DND-41 (cell line): Measurements from ENCODE around the gene KATNAL2.

Source experiments
- ATAC-seq: fragments of 200-7000 bp; cut with Tn5 transposase; 3 replicates; pipeline ENCODE4 v1.9.1; 2021; ENCODE audit warnings: low read depth; ENCODE audit not compliant: insufficient read depth
- DNase-seq: peaks from one replicate; pipeline ENCODE4 v3.0.0-alpha.2; 2020
- H2AFZ ChIP-seq: 2 replicates; pipeline ENCODE4 v1.6.0; 2012; ENCODE audit warnings: low read depth, low read length
- H3K27ac ChIP-seq: 2 replicates; pipeline ENCODE4 v1.5.1; 2012; ENCODE audit warnings: low read length, inconsistent platforms
- H3K27me3 ChIP-seq: fragments of 200-600 bp; sonication (generic); 2 replicates; pipeline ENCODE4 v1.6.0; 2012; ENCODE audit warnings: low read length, mild to moderate bottlenecking, inconsistent platforms; ENCODE audit not compliant: insufficient read depth, poor library complexity
- H3K36me3 ChIP-seq: 2 replicates; pipeline ENCODE4 v1.5.1; 2012; ENCODE audit warnings: low read length, inconsistent platforms; ENCODE audit not compliant: insufficient read depth
- H3K4me1 ChIP-seq: 2 replicates; pipeline ENCODE4 v1.5.1; 2012; ENCODE audit warnings: mild to moderate bottlenecking, low read length; ENCODE audit not compliant: insufficient read depth
- H3K4me2 ChIP-seq: 2 replicates; pipeline ENCODE4 v1.6.0; 2012; ENCODE audit warnings: mild to moderate bottlenecking, moderate library complexity, low read length, inconsistent platforms; ENCODE audit not compliant: insufficient read depth
- H3K4me3 ChIP-seq, 2 experiments: fragments of 200-600 bp in 1 of 2; shearing (Covaris generic) in 1 of 2; 2 replicates each; pipeline ENCODE4 v1.5.1; 2012 to 2016; ENCODE audit warnings: inconsistent platforms in 2 of 2, low read length in 2 of 2, mild to moderate bottlenecking in 2 of 2, low read depth in 1 of 2, moderate library complexity in 1 of 2
- H3K79me2 ChIP-seq: 2 replicates; pipeline ENCODE4 v1.6.0; 2012; ENCODE audit warnings: low read length, inconsistent platforms; ENCODE audit not compliant: insufficient read depth
- H3K9ac ChIP-seq: 2 replicates; pipeline ENCODE4 v1.6.0; 2012; ENCODE audit warnings: low read depth, mild to moderate bottlenecking, inconsistent platforms, low read length, moderate library complexity
- H3K9me3 ChIP-seq: 2 replicates; pipeline ENCODE4 v1.5.1; 2012; ENCODE audit warnings: low read length, moderate library complexity, mild to moderate bottlenecking, inconsistent platforms; ENCODE audit not compliant: insufficient read depth, severe bottlenecking
- H4K20me1 ChIP-seq: 2 replicates; pipeline ENCODE4 v1.6.0; 2012; ENCODE audit warnings: low read length; ENCODE audit not compliant: insufficient read depth
- EZH2 ChIP-seq: IDR thresholded peaks from 3 replicates; pipeline ENCODE4 v1.6.1; 2012; ENCODE audit warnings: borderline replicate concordance, low read depth, mild to moderate bottlenecking, moderate library complexity, low read length, inconsistent platforms; ENCODE audit not compliant: severe bottlenecking
- TF ChIP-seq, protein P1 (sequence below): IDR thresholded peaks from 2 replicates; pipeline ENCODE4 v1.5.1; 2012; ENCODE audit warnings: borderline replicate concordance, low read length, moderate library complexity, mild to moderate bottlenecking; ENCODE audit not compliant: poor library complexity, severe bottlenecking; ENCODE audit errors: extremely low read depth

KATNAL2 gene

DNA sequence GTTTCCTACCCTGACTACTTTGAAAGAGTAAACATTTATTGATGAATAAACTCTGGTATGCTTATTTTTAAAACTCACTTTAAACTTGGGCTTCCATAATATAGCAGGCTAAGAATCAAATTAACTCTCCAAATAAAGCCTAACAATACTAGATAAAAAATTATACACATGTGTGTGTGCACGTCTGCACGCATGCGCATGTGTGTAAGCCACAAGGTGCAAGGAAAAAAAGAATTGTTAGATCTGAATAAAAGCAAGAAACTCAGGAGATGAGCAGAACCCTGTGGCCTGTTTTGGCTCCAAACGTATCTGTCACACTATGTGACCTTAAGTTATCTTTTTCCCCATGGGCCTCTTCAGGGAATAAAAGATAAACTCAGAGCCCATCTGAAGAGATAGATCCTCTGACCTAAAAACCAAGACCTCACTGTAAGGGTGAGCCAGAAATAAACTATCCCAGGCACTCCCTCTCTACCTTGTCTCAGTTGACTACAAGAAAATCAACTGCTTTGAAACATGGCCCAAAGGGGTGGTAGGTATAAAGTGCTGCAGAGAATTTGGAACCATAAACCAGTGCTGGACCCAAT is 226.6 kb downstream of the KATNAL2 start:
- Histone ChIP-seq H3K4me3 (no peak overlapping the region), H3K27me3 (no peaks in the 10 kb centered on the region), H3K4me2 (no peak overlapping the region), H2AFZ (no peak overlapping the region), H3K9ac (no peak overlapping the region), H3K4me1 (peaks cover 8% of the 10 kb centered on the region), H3K27ac (no peak overlapping the region), H4K20me1 (peaks cover 5% of the 10 kb centered on the region; the same call in 1 of the 2 replicates), H3K79me2 (peaks cover 92% of the 10 kb centered on the region), H3K36me3 (no peaks in the 10 kb centered on the region), H3K9me3 (no peaks in the 10 kb centered on the region)
- ATAC-seq (no peak), DNase-seq (no peak)
- TF ChIP-seq, protein P1, sequence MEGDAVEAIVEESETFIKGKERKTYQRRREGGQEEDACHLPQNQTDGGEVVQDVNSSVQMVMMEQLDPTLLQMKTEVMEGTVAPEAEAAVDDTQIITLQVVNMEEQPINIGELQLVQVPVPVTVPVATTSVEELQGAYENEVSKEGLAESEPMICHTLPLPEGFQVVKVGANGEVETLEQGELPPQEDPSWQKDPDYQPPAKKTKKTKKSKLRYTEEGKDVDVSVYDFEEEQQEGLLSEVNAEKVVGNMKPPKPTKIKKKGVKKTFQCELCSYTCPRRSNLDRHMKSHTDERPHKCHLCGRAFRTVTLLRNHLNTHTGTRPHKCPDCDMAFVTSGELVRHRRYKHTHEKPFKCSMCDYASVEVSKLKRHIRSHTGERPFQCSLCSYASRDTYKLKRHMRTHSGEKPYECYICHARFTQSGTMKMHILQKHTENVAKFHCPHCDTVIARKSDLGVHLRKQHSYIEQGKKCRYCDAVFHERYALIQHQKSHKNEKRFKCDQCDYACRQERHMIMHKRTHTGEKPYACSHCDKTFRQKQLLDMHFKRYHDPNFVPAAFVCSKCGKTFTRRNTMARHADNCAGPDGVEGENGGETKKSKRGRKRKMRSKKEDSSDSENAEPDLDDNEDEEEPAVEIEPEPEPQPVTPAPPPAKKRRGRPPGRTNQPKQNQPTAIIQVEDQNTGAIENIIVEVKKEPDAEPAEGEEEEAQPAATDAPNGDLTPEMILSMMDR = no peak
- no peak for TF ChIP-seq EZH2

DNA sequence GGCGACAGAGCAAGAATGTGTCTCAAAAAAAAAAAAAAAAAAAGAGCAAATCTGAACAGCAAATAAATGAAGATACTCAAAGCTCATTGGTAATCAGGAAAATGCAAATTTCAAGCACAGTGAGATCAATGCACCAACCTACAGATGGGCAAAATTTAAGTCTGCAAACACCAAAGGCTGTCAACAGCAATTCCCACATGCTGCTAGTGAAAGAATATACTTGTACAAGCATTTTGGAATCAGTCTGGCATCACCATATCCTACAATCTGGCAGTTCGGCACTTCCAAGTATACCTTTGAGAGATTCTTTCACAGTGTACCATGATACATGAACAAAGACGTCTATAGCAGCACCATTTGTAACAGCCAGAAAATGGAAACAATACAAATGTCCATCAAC is 228.8 kb downstream of the KATNAL2 start:
- no peak overlapping the region for H2AFZ ChIP-seq
- no peak overlapping the region for H3K27ac ChIP-seq
- no peaks in the 10 kb centered on the region; the same call in 1 of the 2 replicates for H3K36me3 ChIP-seq
- no peaks in the 10 kb centered on the region for H3K27me3 ChIP-seq
- H3K4me1 ChIP-seq = peaks cover 21% of the 10 kb centered on the region
- H3K4me2 ChIP-seq = no peak overlapping the region
- peaks cover 97% of the 10 kb centered on the region for H3K79me2 ChIP-seq
- DNase-seq = no peak
- no peaks in the 10 kb centered on the region for H3K9me3 ChIP-seq
- H3K9ac ChIP-seq = no peak overlapping the region
- H3K4me3 ChIP-seq = no peak overlapping the region
- ATAC-seq = no peak
- peaks cover 5% of the 10 kb centered on the region; the same call in 1 of the 2 replicates for H4K20me1 ChIP-seq
- no peak for TF ChIP-seq EZH2
- TF ChIP-seq, protein P1 = no peak

DNA sequence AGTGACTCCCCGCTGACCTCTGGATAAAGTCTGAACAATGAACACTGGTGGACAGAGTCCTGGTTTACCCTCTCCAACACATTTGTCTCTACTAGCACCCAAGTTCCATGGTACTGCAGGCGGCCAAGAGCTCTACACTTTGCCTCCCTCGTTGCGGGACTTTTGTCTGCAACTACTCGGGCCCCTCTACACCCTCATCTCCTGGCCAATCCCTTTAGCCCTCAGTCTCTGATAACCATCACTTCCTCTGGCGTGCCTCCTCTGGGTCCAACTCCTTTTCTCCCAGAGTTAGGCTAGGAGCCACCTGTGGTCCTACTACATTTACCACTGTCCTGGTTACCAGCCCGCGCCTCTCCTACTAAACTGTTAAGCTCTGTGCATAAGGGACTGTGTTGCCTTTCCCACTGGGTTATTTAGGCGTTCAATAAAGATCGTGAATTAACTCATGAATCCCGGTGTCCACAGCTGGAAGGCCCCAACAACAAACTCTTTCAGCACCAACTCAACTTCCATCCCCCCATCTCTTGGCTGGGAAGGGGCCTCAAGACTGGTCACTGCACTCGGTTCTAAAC is 232.1 kb downstream of the KATNAL2 start:
- 0 out of 3 replicates have a peak, but pooled peaks have one; percentile 2 for ATAC-seq
- peak; percentile 13 for DNase-seq
- H3K9ac ChIP-seq = peak overlapping the region; percentile 82
- peak overlapping the region; percentile 95 for H3K27ac ChIP-seq
- H3K27me3 ChIP-seq = no peaks in the 10 kb centered on the region
- H3K4me2 ChIP-seq = peak overlapping the region; percentile 75
- no peak for TF ChIP-seq EZH2
- TF ChIP-seq, protein P1 = no peak
- H3K4me3 ChIP-seq = peak overlapping the region; percentile 47 to 85
- no peaks in the 10 kb centered on the region for H3K9me3 ChIP-seq
- peaks cover 28% of the 10 kb centered on the region for H3K4me1 ChIP-seq
- H3K36me3 ChIP-seq = peaks cover 9% of the 10 kb centered on the region
- H2AFZ ChIP-seq = peak overlapping the region; percentile 95
- no peaks in the 10 kb centered on the region for H4K20me1 ChIP-seq
- peaks cover 66% of the 10 kb centered on the region for H3K79me2 ChIP-seq
